ENCODE data around the gene AGO1.
"Not testable (repeated sequence)": the region's sequence is repeated elsewhere in the genome, so short reads cannot be mapped to it uniquely, and the experiment has no call there.

The AGO1 gene

DNA sequence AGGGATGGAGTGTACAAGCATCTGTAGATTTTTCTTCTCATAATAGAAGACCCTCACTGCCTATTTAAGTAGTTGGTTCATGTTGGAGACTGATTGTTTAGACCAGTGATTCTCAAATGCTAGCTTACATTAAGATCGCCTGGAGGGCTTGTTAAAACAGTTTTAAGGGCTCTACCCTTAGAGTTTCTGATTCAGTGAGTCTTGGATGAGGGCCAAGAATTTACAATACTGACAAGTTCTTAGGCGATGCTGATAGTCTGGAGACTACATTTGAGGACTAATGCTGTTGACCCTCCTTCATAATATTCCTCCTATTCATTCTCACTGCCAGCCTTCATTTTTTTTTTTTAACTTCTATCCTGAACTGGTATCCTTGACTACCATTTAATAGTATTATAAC lies 32.7 kb downstream of the AGO1 start:
- no peak for DNase-seq (ENCODE audit: low read depth in 1 of 2, low spot score in 1 of 2)

DNA sequence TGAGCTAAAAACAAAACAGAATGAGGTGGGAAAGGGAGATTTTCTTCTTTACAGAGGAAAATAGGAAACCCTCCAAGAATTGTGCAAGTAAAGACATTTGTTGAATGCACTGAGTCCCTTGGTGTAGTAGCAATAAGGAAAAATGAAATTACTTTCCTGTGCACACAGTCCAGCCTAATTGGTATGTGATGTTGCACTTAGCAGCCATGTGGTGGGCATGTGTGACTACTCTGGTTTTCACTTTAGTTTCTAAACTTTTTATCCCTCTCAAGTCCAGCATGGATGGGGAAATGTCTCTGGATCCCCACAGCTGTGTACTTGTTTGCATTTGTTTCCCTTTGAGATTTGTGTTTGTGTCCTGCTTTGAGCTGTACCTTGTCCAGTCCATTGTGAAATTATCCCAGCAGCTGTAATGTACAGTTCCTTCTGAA lies 40.8 kb downstream of the AGO1 start:
- DNase-seq (ENCODE audit: low read depth in 1 of 2, low spot score in 1 of 2), result no peak

DNA sequence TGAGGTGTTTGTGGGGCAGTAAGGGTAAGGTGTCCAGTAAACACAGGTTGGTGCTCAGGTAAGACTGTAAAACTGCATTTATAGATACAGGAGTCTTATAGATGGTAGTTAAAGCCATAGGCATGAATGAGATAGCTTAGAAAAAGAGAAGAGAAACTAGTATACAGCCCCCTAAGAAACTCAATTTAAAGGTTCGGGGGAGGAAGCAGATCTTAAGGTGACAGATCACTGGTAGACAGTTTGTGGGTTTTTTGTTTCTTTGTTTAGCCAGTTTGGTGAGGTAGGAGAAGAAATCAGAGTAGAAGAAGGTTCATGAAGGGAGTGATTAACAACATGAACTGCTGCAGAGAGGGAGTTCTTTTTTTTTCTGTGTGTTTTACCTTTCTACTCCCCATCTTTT lies 41.8 kb downstream of the AGO1 start:
- DNase-seq (ENCODE audit: low read depth in 1 of 2, low spot score in 1 of 2), result no peak

DNA sequence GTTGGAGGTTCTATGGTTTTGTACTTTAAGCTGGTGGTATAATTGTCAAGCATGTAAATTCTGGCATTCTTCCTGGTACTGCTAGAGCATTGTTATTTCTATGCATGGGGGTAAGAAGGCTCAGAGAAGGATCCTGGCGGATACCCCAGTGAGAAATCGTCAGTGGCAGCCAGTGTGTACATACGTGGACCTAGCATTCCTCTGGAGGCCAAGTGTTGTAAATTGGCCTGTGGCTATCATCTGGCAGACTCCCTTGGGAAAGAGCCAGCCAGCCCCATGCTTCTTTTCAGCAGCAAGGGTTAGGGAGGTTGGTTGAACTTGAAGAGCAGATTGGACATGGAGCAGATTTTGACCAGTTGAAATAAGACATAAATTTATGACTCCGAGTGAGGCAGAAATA lies 42.7 kb downstream of the AGO1 start:
- no peak for DNase-seq (ENCODE audit: low read depth in 1 of 2, low spot score in 1 of 2)

DNA sequence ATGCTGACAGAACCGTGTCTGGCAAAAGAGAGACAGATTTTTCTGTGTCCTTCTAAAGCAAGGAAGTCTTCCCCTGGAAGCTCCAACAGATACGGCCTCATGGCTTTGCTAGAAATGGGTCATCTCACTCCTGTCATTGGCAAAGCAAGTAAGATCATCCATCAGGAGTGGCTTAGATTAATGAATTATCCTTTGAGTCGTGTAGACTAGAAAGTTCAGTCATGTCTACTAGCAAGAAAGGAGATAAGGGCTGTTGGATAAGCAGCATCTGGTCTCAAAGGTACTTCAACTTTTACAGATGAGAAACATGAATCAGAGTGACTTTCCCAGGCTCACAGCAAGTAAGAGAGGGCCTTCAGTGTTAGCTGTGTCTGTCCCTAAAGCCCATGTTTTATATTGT lies 44.5 kb downstream of the AGO1 start:
- DNase-seq (ENCODE audit: low read depth in 1 of 2, low spot score in 1 of 2), result no peak

DNA sequence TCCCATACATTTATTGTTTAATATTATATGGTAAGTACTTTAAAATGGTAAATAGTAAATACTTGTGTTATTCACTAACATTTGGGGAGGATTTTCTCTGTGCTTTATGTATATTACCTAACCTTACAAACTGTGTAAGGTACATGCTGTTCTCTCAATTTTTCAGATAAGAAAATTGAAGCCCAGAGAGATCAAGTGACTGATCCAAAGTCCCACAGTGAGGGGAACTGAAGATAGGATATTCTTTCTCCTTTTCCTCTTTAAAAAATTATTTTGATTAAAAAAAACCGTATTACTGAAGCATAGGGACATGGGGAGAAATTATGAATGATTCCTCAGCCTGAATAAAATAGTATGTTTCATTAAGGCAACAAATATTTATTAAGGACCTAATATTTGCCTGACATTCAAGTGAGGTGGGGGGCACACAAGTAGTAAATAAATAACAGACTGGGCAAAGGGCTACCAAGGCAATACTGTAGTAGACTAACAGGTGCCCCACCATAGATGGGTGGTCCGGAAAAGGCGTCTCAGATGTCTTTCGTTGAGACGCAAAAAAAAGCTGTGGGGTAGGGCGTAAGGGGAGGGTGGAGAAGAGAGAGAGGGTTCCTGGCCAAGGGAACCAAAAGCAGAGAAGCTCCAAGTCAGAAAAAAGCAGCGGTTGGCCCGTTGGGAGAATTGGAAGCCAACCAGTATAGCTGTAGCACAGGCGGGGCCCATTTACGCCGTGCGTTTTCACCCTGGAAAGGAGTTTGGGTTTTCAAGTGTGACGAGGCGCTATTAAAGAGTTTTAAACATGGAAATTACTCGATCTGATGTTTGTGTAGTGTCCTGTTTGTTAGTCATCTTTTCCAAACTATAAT lies 47.0 kb downstream of the AGO1 start:
- DNase-seq (ENCODE audit: low read depth in 1 of 2, low spot score in 1 of 2), result peak in 1 of 2 donors; percentile 13

DNA sequence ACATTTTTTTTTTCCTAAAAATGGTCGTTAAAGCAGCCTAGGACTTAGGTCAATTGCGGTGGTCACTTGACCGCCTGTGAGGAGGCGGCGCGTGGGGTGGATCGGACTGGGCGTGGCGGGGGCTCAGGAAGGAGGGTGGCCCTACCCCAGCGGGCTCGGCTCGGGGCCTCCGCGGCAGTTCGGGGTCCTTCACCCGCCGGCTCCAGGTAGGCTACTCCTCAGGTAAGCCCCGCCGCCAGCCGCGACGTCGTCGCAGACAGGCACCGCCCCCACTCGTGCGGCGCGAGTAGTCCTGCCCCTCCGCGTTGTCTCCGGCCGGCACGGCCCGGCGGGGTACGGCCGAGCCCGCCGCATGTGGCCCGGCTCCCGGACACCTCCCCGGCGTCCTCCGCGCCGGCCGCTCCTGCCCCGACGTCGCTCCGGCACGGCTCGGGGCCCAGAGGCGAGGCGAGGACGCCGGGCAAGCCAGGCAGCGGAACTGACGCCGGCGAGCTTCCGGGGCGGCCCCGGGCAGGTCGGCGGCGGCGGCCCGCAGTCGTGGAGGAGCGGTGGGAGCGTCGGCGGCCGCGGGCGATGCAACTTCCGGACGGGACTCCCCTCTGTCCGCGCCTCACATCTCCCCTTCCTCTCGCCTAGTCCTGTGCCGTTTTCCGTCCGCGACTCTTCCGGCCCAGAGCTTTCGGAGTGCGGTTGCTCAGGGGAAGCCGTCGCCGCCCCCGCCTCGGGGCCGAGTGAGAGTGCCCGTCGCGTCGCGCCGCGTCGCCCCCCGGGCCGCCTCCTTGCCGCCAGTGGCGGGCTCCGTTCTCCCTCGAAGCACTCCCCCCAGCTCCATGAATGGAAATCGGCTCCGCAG lies 47.8 kb downstream of the AGO1 start, which contains the start of gene AGO3:
AGO3 (plus strand) TSS at position 513 of the 853 bp plus-strand sequence; CDS start at position 835, 322 bp downstream.
- peak; percentile 69 to 85 for DNase-seq (ENCODE audit: low read depth in 1 of 2, low spot score in 1 of 2)

DNA sequence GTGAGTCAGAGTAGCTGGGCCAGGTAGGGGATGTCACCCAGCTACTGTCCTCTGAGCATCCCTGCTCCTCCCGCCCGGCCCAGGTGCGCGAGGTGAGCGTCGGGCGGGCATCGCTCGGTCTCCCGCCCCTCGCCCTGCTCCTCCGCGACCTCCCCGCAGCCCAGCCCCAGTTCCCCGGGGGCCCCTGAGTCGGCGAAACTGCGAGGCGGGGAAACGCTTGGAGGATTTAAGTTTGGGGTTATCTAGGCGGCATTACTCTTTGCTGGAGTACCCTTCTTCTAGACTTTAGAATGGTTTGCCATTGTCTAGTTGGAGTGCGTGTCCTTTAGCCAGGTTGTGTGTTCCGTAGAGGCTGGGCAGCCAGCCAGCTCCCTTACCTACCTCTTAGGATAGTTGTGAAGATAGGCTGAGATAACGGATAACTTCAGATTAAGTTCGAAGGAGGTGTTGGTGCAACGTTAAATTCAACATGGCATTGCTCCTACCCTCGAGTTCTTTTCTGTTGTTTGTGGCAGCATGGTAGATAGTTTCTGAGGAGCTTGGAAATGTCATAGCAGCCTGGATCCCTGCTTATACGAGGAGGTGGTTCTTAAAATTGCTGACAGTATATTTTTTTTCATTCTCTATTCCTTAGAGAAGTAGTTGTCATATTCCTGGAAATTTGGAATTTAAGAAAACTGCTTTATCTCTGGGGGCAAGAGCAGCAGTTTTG lies 48.6 kb downstream of the AGO1 start:
- DNase-seq (ENCODE audit: low read depth in 1 of 2, low spot score in 1 of 2), result no peak

DNA sequence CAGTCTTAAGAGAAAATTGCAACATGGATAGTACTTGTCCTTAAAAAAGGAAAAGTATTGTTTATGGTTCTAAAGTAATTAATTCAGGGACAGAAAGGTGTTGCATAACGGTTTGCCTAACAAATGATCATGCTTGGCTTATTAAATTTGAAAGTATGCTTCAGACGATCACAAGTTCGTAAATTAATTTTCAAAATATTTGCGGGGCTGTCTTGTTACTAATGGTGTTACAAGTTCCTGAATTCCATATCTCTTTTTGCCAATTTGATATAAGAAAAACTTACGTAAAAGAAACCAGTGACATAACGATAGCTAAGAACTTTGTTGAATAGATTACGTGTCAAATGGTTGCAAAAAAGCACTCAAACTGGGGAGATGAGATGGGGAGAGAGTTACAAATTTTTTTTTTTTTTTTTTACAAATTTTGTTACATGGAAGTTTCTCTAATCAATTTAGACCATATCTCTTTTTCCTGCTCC lies 49.2 kb downstream of the AGO1 start:
- no peak for DNase-seq (ENCODE audit: low read depth in 1 of 2, low spot score in 1 of 2)

DNA sequence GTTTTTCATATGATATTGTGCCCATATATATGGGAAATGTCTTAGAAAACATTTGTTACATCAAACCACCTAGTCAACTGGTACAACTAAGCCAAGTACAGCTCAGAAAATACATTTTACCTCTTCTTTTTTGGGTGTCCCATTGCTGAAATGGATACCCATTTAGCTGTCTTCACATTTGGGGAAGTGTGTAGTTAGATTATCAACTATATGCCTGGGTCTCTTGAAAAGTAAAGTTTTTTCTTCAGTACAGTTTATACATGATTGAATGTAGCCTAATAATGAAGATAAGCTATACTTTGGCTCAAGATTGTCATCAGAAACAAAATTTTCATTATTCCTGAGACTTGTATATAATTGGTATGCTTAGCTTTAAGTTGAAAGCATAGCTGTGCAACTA lies 49.9 kb downstream of the AGO1 start:
- no peak for DNase-seq (ENCODE audit: low read depth in 1 of 2, low spot score in 1 of 2)

DNA sequence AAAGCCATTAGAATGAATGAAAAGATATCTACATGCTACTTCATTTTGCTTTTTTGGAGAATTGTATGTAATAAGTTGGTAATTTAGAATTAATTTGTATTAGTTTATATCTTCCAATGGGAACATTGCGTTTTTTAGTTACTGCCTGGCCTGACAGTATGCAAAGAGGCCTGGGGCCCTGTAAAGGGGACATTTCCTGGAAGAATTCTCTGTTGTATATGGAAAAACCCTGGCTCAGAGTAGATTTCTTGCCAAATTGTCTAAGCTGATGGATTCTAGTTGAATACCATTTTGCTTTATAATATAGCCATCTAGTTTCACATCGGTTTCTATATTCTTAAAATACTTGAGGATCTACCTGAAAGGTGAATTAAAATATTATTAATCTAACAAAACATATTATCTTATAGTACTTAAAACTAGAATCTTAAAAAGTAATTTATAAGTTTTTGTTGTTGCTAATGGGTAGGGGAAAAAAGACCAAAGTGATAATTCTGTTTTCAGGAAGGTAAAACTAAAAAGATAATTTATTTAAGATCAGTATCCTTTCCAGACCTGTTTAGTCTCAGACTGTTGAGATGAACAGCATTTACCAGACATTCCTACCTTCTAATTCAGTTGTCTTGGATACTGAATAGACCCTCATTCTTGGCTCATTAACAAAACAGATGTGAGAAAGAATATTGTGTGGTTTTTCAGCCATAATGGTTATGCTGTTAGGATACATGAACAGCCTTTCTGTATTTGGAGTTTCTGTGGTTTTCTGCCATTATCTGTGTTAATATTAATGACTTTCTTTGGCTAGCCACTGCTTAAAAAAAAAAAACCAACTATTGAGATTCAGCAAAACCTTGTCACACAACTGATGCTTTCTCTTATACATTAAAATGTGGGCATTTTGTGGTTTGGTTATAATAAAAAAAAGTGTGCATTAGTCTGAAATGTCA lies 52.7 kb downstream of the AGO1 start:
- no peak for DNase-seq (ENCODE audit: low read depth in 1 of 2, low spot score in 1 of 2)

DNA sequence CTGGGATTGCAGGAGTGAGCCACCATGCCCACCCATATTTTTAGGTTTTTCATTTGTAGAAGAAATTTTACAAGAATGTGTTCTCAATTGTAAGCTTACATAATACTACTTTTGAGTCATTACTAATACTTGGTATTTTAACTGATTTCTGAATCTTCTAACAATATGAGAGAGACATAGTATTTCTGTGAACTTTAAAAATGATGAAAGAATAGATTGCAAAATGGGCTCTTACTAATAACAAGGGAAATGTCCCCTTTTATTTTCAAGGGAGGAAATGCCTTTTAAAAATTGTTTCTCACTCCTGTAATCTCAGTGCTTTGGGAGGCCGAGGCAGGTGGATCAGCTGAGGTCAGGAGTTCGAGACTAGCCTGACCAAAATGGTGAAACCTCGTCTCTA lies 53.8 kb downstream of the AGO1 start:
- DNase-seq (ENCODE audit: low read depth in 1 of 2, low spot score in 1 of 2), result no peak

DNA sequence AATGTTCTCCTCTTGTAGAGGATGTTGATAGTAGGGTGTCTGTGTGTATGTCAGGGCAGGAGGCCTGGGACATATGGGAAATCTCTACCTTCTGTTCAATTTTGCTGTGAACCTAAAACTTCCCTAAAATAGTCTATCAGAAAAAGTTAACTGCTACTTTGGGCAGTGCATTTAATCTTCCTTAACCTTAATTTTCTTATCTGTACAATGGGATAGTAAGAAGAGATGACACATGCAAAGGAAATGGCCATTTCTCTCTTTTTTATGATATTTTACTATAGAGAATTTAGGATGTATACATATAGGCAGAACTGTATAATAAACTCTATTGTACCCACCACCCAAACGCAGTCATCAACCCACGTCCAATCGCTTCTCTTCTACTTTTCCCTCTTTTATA lies 56.5 kb downstream of the AGO1 start:
- no peak for DNase-seq (ENCODE audit: low read depth in 1 of 2, low spot score in 1 of 2)

DNA sequence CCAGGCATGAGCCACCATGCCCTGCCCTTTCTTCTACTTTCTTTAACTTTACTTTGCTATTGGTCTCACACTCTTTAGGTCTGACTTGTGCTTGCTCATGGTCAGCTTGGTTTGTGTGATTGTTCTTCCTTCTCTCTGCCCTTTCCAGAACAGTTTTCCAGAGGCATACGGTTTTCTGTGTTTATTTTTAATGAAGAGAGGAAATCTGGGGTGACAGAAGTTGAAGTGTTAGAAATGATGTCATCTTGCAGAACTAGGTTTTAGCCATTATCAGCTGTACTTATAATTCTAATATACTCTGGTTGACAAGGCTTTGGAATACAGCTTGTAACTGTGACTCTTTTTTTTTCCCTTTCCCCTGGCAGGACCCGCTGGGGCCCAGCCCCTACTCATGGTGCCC lies 62.3 kb downstream of the AGO1 start:
- no peak for DNase-seq (ENCODE audit: low read depth in 1 of 2, low spot score in 1 of 2)

DNA sequence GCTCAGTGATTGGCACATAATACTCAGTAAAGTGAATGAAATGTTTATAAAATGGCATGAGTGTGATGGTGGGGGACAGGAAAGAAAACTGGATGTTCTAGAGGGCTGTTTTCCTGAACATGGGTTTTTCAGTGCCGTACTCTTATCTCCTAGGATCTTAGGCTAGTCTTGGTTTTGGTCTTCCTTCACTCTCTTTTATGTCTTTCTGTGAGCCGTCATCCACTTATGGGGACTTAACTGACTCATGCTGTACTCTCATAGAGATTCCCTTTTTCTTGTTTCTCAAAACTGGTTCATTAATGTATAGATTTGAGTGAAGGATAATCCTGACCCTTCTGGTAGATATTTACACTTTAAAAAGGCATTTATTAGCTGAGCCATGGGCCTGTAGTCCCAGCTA lies 64.5 kb downstream of the AGO1 start:
- DNase-seq (ENCODE audit: low read depth in 1 of 2, low spot score in 1 of 2), result no peak

DNA sequence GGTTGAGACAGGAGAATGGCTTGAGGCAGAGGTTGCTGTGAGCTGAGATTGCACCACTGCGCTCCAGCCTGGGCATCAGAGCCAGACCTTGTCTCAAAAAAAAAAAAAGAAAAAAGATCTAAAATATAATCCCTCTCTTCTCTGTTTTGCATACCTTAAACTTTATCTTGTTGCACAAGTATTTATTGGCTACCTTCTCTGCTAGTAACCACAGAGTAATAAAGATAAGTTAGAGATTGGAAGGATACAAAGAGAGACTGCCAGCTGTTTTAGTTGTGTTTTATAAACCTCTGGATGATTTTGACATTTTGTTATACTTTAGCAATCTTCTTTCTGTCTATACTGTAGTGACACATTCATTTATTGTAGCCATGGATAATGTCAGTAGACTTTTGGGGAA lies 75.5 kb downstream of the AGO1 start:
- DNase-seq (ENCODE audit: low read depth in 1 of 2, low spot score in 1 of 2), result no peak

DNA sequence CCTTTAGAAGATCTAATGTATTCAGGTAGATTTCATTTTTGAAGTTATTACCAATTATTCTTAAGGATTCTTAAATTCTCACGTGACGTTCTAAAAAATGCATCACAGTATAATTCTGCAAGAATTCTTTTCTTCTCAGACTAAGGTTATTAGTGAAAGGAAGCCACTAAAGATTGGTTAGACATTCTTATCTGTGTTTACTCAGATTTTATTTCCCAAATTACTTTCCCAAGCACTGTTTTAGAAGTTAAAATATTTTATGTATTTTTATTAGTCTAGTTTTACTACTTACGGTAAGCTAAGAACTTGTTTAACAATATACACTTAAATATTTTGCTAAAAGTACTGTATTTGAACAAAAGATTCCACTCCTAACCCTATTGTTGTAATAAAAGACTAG lies 76.3 kb downstream of the AGO1 start:
- DNase-seq (ENCODE audit: low read depth in 1 of 2, low spot score in 1 of 2), result no peak

DNA sequence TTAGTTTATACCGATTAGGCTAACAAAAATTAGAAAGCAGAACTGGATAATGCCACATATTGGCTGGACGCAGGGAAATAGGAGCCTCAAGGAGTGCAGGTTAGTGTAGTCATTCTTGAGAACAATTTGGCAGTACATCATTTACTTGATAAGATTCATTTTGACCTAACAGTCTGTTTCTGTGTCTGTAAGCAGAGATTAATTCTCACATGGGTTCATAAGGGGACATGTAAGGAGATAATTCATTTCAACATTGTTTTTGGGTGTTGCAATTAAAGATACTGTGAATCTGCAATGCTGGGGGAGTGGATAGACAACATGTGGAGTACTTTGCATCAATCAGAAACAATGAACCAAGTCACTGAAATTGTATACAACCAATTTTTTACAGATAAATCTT lies 79.9 kb downstream of the AGO1 start:
- no peak for DNase-seq (ENCODE audit: low read depth in 1 of 2, low spot score in 1 of 2)

DNA sequence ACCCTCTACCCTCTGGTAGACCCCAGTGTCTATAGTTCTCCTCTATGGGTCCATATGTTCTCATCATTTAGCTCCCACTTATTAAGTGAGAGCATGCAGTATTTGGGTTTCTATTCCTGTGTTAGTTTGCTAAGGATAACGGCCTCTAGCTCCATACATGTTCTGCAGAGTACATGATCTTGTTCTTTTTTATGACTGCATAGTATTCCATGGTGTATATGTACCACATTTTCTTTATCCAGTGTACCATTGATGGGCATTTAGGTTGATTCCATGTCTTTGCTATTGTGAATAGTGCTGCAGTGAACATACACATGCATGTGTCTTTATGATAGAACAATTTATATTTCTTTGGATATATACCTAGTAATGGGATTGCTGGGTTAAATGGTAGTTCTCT lies 81.3 kb downstream of the AGO1 start:
- not testable (repeated sequence) for DNase-seq (ENCODE audit: low read depth in 1 of 2, low spot score in 1 of 2)

DNA sequence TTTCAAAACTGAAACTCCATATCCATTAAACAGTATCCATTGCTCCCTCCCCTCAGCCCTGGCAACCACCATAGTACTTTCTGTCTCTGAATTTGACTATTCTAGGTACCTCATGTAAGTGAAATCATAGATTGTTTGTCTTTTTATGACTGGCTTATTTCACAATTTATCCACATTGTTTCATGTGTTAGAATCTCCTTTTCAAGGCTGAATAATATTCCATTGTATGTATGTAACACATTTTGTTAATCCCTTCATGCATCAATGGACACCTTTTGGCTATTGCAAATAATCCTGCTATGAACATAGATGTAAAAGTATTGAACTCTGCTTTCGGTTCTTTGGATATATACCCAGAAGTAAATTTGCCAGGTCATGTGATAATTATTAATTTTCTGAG lies 85.4 kb downstream of the AGO1 start:
- DNase-seq (ENCODE audit: low read depth in 1 of 2, low spot score in 1 of 2), result no peak

Data from activated T-helper 1 cell treated with anti-CD3 and anti-CD28 coated beads, Interleukin-2, amount 50 U/mL, for 16 hours (primary cell).